Esophagus muscularis mucosa (tissue), 4 donors: ENCODE data around the gene PGAP3. TPM values are rescaled to one million over a fixed set of nuclear protein-coding genes. Genes with fewer than 3 reads are reported as not detected.

Experiments used
- DNase-seq: peaks from one replicate; pipeline ENCODE4 v3.0.0-alpha.2; 2017; ENCODE audit errors: extremely low spot score
- H3K27ac ChIP-seq, 4 donors: fragments of 200-600 bp; sonication (generic); replicated peaks in 1 of 4; 1 replicate in 3 of 4; 2 replicates in 1 of 4; pipeline ENCODE4 v1.5.1; 2016 to 2019; ENCODE audit warnings: mild to moderate bottlenecking in 1 of 4
- H3K27me3 ChIP-seq, 4 donors: fragments of 200-600 bp; sonication (generic); one replicate each; pipeline versions ENCODE4 v1.5.1 to v1.6.0; 2016 to 2019
- H3K36me3 ChIP-seq, 4 donors: fragments of 200-600 bp; sonication (generic); one replicate each; pipeline ENCODE4 v1.5.1; 2016 to 2019
- H3K4me1 ChIP-seq, 4 donors: fragments of 200-600 bp; sonication (generic); one replicate each; pipeline ENCODE4 v1.5.1; 2016 to 2019
- H3K4me3 ChIP-seq, 4 donors: fragments of 200-600 bp; sonication (generic); 1 replicate in 2 of 4; 2 replicates in 2 of 4; pipeline ENCODE4 v1.5.1; 2016 to 2019; ENCODE audit warnings: mild to moderate bottlenecking in 4 of 4, moderate library complexity in 1 of 4
- H3K9me3 ChIP-seq, 4 donors: fragments of 200-600 bp; sonication (generic); 1 replicate in 3 of 4; 2 replicates in 1 of 4; pipeline ENCODE4 v1.5.1; 2016 to 2019
- CTCF ChIP-seq, 3 experiments: fragments of 200-600 bp in 2 of 3; fragments of 450-650 bp in 1 of 3; sonication (generic) in 2 of 3; IDR thresholded peaks; one replicate each; pipeline ENCODE4 v1.5.1; 2017 to 2019; ENCODE audit warnings: antibody characterized with exemption in 3 of 3, mild to moderate bottlenecking in 2 of 3, moderate library complexity in 1 of 3
- EP300 ChIP-seq: sonication (generic); formaldehyde crosslinking; IDR thresholded peaks from one replicate; pipeline ENCODE4 v1.6.1; 2017; ENCODE audit warnings: antibody characterized with exemption
- POLR2A ChIP-seq: fragments of 450-650 bp; IDR thresholded peaks from one replicate; pipeline ENCODE4 v1.6.1; 2017; ENCODE audit warnings: antibody characterized with exemption, moderate library complexity, mild to moderate bottlenecking, low read depth
- POLR2AphosphoS5 ChIP-seq, 2 donors: sonication (generic); formaldehyde crosslinking; IDR thresholded peaks; one replicate each; pipeline ENCODE4 v1.6.1; 2017; ENCODE audit warnings: antibody characterized with exemption in 2 of 2
- WGBS: methylation state at CpG from one replicate; pipeline ENCODE4 v1.1.5; 2018; 5-methylcytosine and 5-hydroxymethylcytosine counted together
- intact Hi-C: fragments of 100-400 bp; cut with DNase I; formaldehyde crosslinking; loops from one replicate; pipeline ENCODE4 v1.15.1; 2023
- total RNA-seq, 4 donors: library from RNA; depleted of rRNA; stranded (reverse); fragments of >200 nt; gene quantifications; one replicate each; pipeline versions ENCODE4 v1.1.0 to v1.2.1, GENCODE V29; 2016

PGAP3 gene
- total RNA-seq = 1 to 10 TPM; 6.2 to 9.4 (median 8.5) TPM

GRCh38 chr17:39687546-39688474 is at the start of gene PGAP3:
Gene PGAP3, minus strand, starts transcription at chr17:39688057. Its CDS starts 43 bp downstream, at chr17:39688014.
- H3K36me3 ChIP-seq = peaks cover 0 to 28% (median 24%) of the 10 kb centered on the region in 4 donors
- TF ChIP-seq POLR2AphosphoS5 (IDR thresholded peaks at IDR 0.05) = peak; percentile 72 to 79
- TF ChIP-seq EP300 = no peak
- TF ChIP-seq CTCF (IDR thresholded peaks at IDR 0.05) = peak in 1 of 3 experiments; percentile 22
- TF ChIP-seq POLR2A = no peak
- WGBS = 5% methylated on average over 22 of the region's 45 CpGs
- peak within 1 kb of the TSS; percentile 83 to 91 (median 86) for H3K27ac ChIP-seq
- intact Hi-C loops = loop anchor here (5.0 kb wide), 1 partner anchor 39 kb away; no protein-coding TSS in a partner anchor
- peak within 1 kb of the TSS; percentile 68 to 81 (median 72) for H3K4me3 ChIP-seq
- H3K4me1 ChIP-seq = peaks cover 11 to 22% (median 17%) of the 10 kb centered on the region in 4 donors
- peak; percentile 97 for DNase-seq
- H3K9me3 ChIP-seq = no peaks in the 10 kb centered on the region
- H3K27me3 ChIP-seq = no peaks in the 10 kb centered on the region

GRCh38 chr17:39737206-39737759 is 49.4 kb upstream of the PGAP3 start:
- WGBS = 53% methylated on average over 10 of the region's 13 CpGs
- no peak for TF ChIP-seq CTCF (IDR thresholded peaks at IDR 0.05)
- TF ChIP-seq EP300 = no peak
- no peak for TF ChIP-seq POLR2A
- peaks cover 29 to 34% (median 33%) of the 10 kb centered on the region in 4 donors for H3K4me1 ChIP-seq
- H3K9me3 ChIP-seq = no peaks in the 10 kb centered on the region
- no peak for DNase-seq
- intact Hi-C loops = no loop called here
- H3K4me3 ChIP-seq = peak overlapping the region in 3 of 4 donors; percentile 19 to 52 (median 40)
- H3K36me3 ChIP-seq = no peaks in the 10 kb centered on the region
- no peak overlapping the region for H3K27ac ChIP-seq
- H3K27me3 ChIP-seq = peaks cover 10 to 75% (median 39%) of the 10 kb centered on the region in 4 donors

GRCh38 chr17:39736319-39737165 is 48.7 kb upstream of the PGAP3 start:
- no peaks in the 10 kb centered on the region for H3K9me3 ChIP-seq
- peaks cover 29 to 34% (median 33%) of the 10 kb centered on the region in 4 donors for H3K4me1 ChIP-seq
- H3K27me3 ChIP-seq = peaks cover 10 to 67% (median 39%) of the 10 kb centered on the region in 4 donors
- H3K27ac ChIP-seq = no peak overlapping the region
- no peak for TF ChIP-seq POLR2AphosphoS5 (IDR thresholded peaks at IDR 0.05)
- no peak for TF ChIP-seq POLR2A
- no peak for TF ChIP-seq EP300
- TF ChIP-seq CTCF (IDR thresholded peaks at IDR 0.05) = no peak
- no peak for DNase-seq
- intact Hi-C loops = no loop called here
- no peak overlapping the region for H3K4me3 ChIP-seq
- whole genome bisulfite sequencing = 78% methylated on average over 10 of the region's 10 CpGs
- H3K36me3 ChIP-seq = no peaks in the 10 kb centered on the region

- H3K9me3 ChIP-seq = no peaks in the 10 kb centered on the region
- no peaks in the 10 kb centered on the region for H3K36me3 ChIP-seq
- 63% methylated on average over 2 of the region's 2 CpGs for WGBS
- intact Hi-C loops = no loop called here
- peaks cover 10 to 60% (median 36%) of the 10 kb centered on the region in 4 donors for H3K27me3 ChIP-seq
- DNase-seq = no peak
- H3K4me1 ChIP-seq = peaks cover 30 to 36% (median 31%) of the 10 kb centered on the region in 4 donors
- H3K4me3 ChIP-seq = no peak overlapping the region
- TF ChIP-seq CTCF (IDR thresholded peaks at IDR 0.05) = no peak
- TF ChIP-seq POLR2A = no peak
- no peak for TF ChIP-seq POLR2AphosphoS5 (IDR thresholded peaks at IDR 0.05)
- no peak for TF ChIP-seq EP300
- H3K27ac ChIP-seq = no peak overlapping the region
These were observed 48.0 kb upstream of the PGAP3 start for GRCh38 chr17:39735882-39736281.
